HepG2 (cell line): Measurements from ENCODE around the gene SYNPO. TPM values are rescaled to one million over a fixed set of nuclear protein-coding genes. Genes with fewer than 3 reads are reported as not detected.

Experiments
- ATAC-seq: fragments of 200-7000 bp; cut with Tn5 transposase; 3 replicates; pipeline ENCODE4 v1.9.1; 2020; ENCODE audit warnings: mild to moderate bottlenecking, moderate library complexity
- BruUV-seq: library from RNA; stranded (reverse); fragments of 400-500 nt; replicated peaks from 2 replicates; lab custom pipeline; 2021; lab: Mats Ljungman, UMichigan
- CTCF ChIA-PET: fragments of 300-600 bp; formaldehyde crosslinking; extraction: SDS; loops from one replicate; lab custom pipeline; 2021; ENCODE audit warnings: low total read pairs, inconsistent platforms, low intra/inter-chr PET ratio; lab: Yijun Ruan, JAX
- POLR2A ChIA-PET: fragments of 350-600 bp; sonication (Branson Sonifier 250); formaldehyde crosslinking; loops from one replicate; lab custom pipeline; 2020; ENCODE audit warnings: antibody characterized with exemption, inconsistent platforms; lab: Yijun Ruan, JAX
- DNase-seq: peaks from one replicate; pipeline ENCODE4 v3.0.0-alpha.2; 2015; ENCODE audit warnings: low spot score
- FAIRE-seq: peaks from 3 replicates; lab custom pipeline; 2011; peaks lifted over from hg19 to GRCh38; lab: Jason Lieb, UNC
- H2AFZ ChIP-seq: one replicate; pipeline ENCODE4 v1.6.1; 2011; ENCODE audit warnings: low read length, inconsistent platforms
- H3K27ac ChIP-seq: fragments of 300-600 bp; 3 replicates; pipeline ENCODE4 v1.8.0; 2011; ENCODE audit warnings: mixed run types, mild to moderate bottlenecking, mixed read lengths, low read length, inconsistent platforms; ENCODE audit not compliant: insufficient read depth; ENCODE audit errors: extremely low read length
- H3K27me3 ChIP-seq, 2 experiments: fragments of 200-600 bp in 1 of 2; 2 replicates in 1 of 2; 3 replicates in 1 of 2; pipeline versions ENCODE4 v1.6.0 to v1.8.0; 2011; ENCODE audit warnings: low read length in 2 of 2, mild to moderate bottlenecking in 2 of 2, moderate library complexity in 2 of 2, inconsistent platforms in 1 of 2; ENCODE audit not compliant: insufficient read depth in 2 of 2, control insufficient read depth in 1 of 2
- H3K36me3 ChIP-seq, 2 experiments: fragments of 200-600 bp in 1 of 2; replicated peaks in 1 of 2; 2 replicates in 1 of 2; 3 replicates in 1 of 2; pipeline versions ENCODE4 v1.5.1 to v1.8.0; 2011; ENCODE audit warnings: low read length in 2 of 2, inconsistent platforms in 1 of 2; ENCODE audit not compliant: insufficient read depth in 2 of 2, control insufficient read depth in 1 of 2
- H3K4me1 ChIP-seq: 2 replicates; pipeline ENCODE4 v1.5.1; 2012; ENCODE audit warnings: low read length, inconsistent platforms; ENCODE audit not compliant: insufficient read depth
- H3K4me2 ChIP-seq: 2 replicates; pipeline ENCODE4 v1.6.0; 2011; ENCODE audit warnings: low read depth, low read length, inconsistent platforms
- H3K4me3 ChIP-seq, 3 experiments: fragments of 200-600 bp in 1 of 3; sonication (generic), shearing (Covaris generic) in 1 of 3; replicated peaks in 1 of 3; 2 replicates each; pipeline ENCODE4 v1.5.1; 2011 to 2016; ENCODE audit warnings: low read length in 3 of 3, inconsistent platforms in 2 of 3, low read depth in 2 of 3, mild to moderate bottlenecking in 2 of 3, control low read depth in 1 of 3, mixed read lengths in 1 of 3; ENCODE audit not compliant: insufficient read depth in 1 of 3
- H3K79me2 ChIP-seq: one replicate; pipeline ENCODE4 v1.6.1; 2011; ENCODE audit warnings: low read length, inconsistent platforms; ENCODE audit not compliant: insufficient read depth
- H3K9ac ChIP-seq: 2 replicates; pipeline ENCODE4 v1.6.0; 2011; ENCODE audit warnings: mild to moderate bottlenecking, low read depth, low read length, inconsistent platforms; ENCODE audit not compliant: insufficient read depth
- H3K9me3 ChIP-seq: 2 replicates; pipeline ENCODE4 v1.5.1; 2012; ENCODE audit warnings: mild to moderate bottlenecking, low read length
- H4K20me1 ChIP-seq: 2 replicates; pipeline ENCODE4 v1.6.0; 2011; ENCODE audit warnings: inconsistent platforms, mild to moderate bottlenecking, low read length, moderate library complexity; ENCODE audit not compliant: insufficient read depth
- AGO2 ChIP-seq: fragments of 200-400 bp; formaldehyde crosslinking; optimal IDR thresholded peaks from 2 replicates; pipeline ENCODE3; 2017; ENCODE audit warnings: mild to moderate bottlenecking, low read depth, low read length, moderate library complexity
- CREM ChIP-seq, 2 experiments: sonication (generic) in 1 of 2; formaldehyde crosslinking in 1 of 2; IDR thresholded peaks; 2 replicates each; pipeline versions ENCODE4 v1.4.0 to v1.6.1; 2016 to 2020; ENCODE audit warnings: antibody characterized with exemption in 1 of 2, mild to moderate bottlenecking in 1 of 2, missing genetic modification reagents in 1 of 2
- IRX3 ChIP-seq: sonication (generic); formaldehyde crosslinking; IDR thresholded peaks from 2 replicates; pipeline ENCODE4 v1.8.1; 2023; ENCODE audit warnings: mild to moderate bottlenecking, low read depth, missing genetic modification reagents, borderline replicate concordance
- KAT8 ChIP-seq: IDR thresholded peaks from 2 replicates; pipeline ENCODE4 v1.6.1; 2016; ENCODE audit warnings: missing genetic modification reagents, missing compliant biosample characterization
- KLF13 ChIP-seq: sonication (generic); formaldehyde crosslinking; IDR thresholded peaks from 2 replicates; pipeline ENCODE4 v1.4.0; 2020; ENCODE audit warnings: mild to moderate bottlenecking, missing genetic modification reagents
- SCMH1 ChIP-seq: sonication (generic); formaldehyde crosslinking; IDR thresholded peaks from 2 replicates; pipeline ENCODE4 v1.9.0; 2021; ENCODE audit warnings: missing genetic modification reagents, mild to moderate bottlenecking, borderline replicate concordance
- SNAPC2 ChIP-seq: sonication (generic); formaldehyde crosslinking; IDR thresholded peaks from 2 replicates; pipeline ENCODE4 v1.8.1; 2022; ENCODE audit warnings: mild to moderate bottlenecking, missing genetic modification reagents
- SNAPC4 ChIP-seq: sonication (generic); formaldehyde crosslinking; IDR thresholded peaks from 2 replicates; pipeline ENCODE4 v1.4.0; 2020; ENCODE audit warnings: mild to moderate bottlenecking, missing genetic modification reagents
- STAT5B ChIP-seq: sonication (generic); formaldehyde crosslinking; IDR thresholded peaks from 2 replicates; pipeline ENCODE4 v1.4.0; 2020; ENCODE audit warnings: missing genetic modification reagents
- TBX3 ChIP-seq: fragments of 450-650 bp; IDR thresholded peaks from 2 replicates; pipeline ENCODE4 v1.6.1; 2017; ENCODE audit warnings: antibody characterized with exemption, mild to moderate bottlenecking, inconsistent platforms, borderline replicate concordance
- ZBTB1 ChIP-seq: sonication (generic); formaldehyde crosslinking; IDR thresholded peaks from 2 replicates; pipeline ENCODE4 v1.4.0; 2020; ENCODE audit warnings: missing genetic modification reagents, borderline replicate concordance
- ZNF234 ChIP-seq: sonication (generic); formaldehyde crosslinking; conservative IDR thresholded peaks from 2 replicates; pipeline ENCODE4 v1.5.1; 2020; ENCODE audit warnings: mild to moderate bottlenecking, missing genetic modification reagents
- ZNF292 ChIP-seq: sonication (generic); formaldehyde crosslinking; IDR thresholded peaks from 2 replicates; pipeline ENCODE4 v1.8.1; 2022; ENCODE audit warnings: mild to moderate bottlenecking, low read depth, missing genetic modification reagents, borderline replicate concordance
- ZNF792 ChIP-seq: IDR thresholded peaks from 2 replicates; pipeline ENCODE4 v1.6.1; 2016
- ZNF883 ChIP-seq: sonication (generic); formaldehyde crosslinking; IDR thresholded peaks from 2 replicates; pipeline ENCODE4 v1.5.1; 2020; ENCODE audit warnings: mild to moderate bottlenecking, missing genetic modification reagents; ENCODE audit errors: not compliant biosample characterization
- WGBS: methylation state at CpG from one replicate; pipeline ENCODE4 v1.1.6; 2017; ENCODE audit warnings: low lambda C conversion rate; 5-methylcytosine and 5-hydroxymethylcytosine counted together
- in situ Hi-C: cut with HindIII; loops from 2 replicates; pipeline ENCODE4 v1.10.0; 2017; ENCODE audit warnings: low pct_unique_long_range_greater_than_20kb; ENCODE audit not compliant: extremely low pct_ligation_motif_present
- intact Hi-C: fragments of 100-400 bp; cut with micrococcal nuclease; formaldehyde crosslinking; loops from one replicate; pipeline ENCODE4 v1.10.0; 2022; ENCODE audit not compliant: unreplicated experiment
- polyA plus RNA-seq, 8 experiments: library from polyadenylated mRNA; depleted of rRNA in 3 of 8; stranded (reverse) in 7 of 8; unstranded in 1 of 8; fragments of >200 nt; fragmentation: Illumina TruSeq in 4 of 8; extraction: Trizol in 4 of 8; gene quantifications; 2 replicates each; pipeline versions ENCODE4 v1.2.1 to v1.2.3, GENCODE V29; 2011 to 2016; ENCODE audit warnings: low read depth in 4 of 8, missing spikeins in 1 of 8, mixed read lengths in 1 of 8; ENCODE audit not compliant: insufficient read depth in 1 of 8
- total RNA-seq, 5 experiments: library from RNA; depleted of rRNA; stranded (reverse); fragments of >200 nt; fragmentation: Illumina TruSeq; extraction: Trizol; gene quantifications; 2 replicates each; pipeline ENCODE4 v1.2.3, GENCODE V29; 2016; ENCODE audit warnings: low read depth in 1 of 5
- TF ChIP-seq, protein P1 (sequence below): IDR thresholded peaks from 2 replicates; pipeline ENCODE4 v1.6.1; 2016; ENCODE audit warnings: low read depth, control low read depth
- TF ChIP-seq, protein P2 (sequence below): sonication (generic); formaldehyde crosslinking; IDR thresholded peaks from 2 replicates; pipeline ENCODE4 v1.5.1; 2020; ENCODE audit warnings: mild to moderate bottlenecking, moderate library complexity, missing genetic modification reagents

Gene SYNPO
- total and polyA plus RNA-seq, 2 of the 13 experiments (the other 11 are each of a cell fraction or from before 2014, with no cell fraction given) = 0.09 to 0.30 TPM

GRCh38 chr5:150672884-150673275 is 32.4 kb downstream of the SYNPO start:
- Histone ChIP-seq H3K36me3 (no peaks in the 10 kb centered on the region), H4K20me1 (no peaks in the 10 kb centered on the region), H3K4me3 (peak overlapping the region in 2 of 3 experiments; percentile 65 to 68; a peak in 2 of 6 replicates), H3K27me3 (peaks cover 2 to 26% of the 10 kb centered on the region in 2 experiments; a peak in 2 of 5 replicates), H3K4me2 (peak overlapping the region; percentile 75), H3K9ac (no peak overlapping the region), H3K79me2 (no peaks in the 10 kb centered on the region), H3K9me3 (no peaks in the 10 kb centered on the region), H2AFZ (no peak overlapping the region), H3K4me1 (no peaks in the 10 kb centered on the region), H3K27ac (no peak overlapping the region)
- no peak for FAIRE-seq
- 60% methylated on average over 7 of the region's 7 CpGs for WGBS
- DNase-seq = no peak
- POLR2A ChIA-PET = no interaction called here
- BruUV-seq = no TSS peak
- ATAC-seq = no peak; the same call in 2 of the 3 replicates
- intact Hi-C loops (no loop called here), in situ Hi-C loops (loop anchor here (25.0 kb wide), 1 partner anchor 211 kb away; no protein-coding TSS in a partner anchor)
- CTCF ChIA-PET = no interaction called here
- TF ChIP-seq KLF13 (CRISPR knock-in tag) = no peak
- TF ChIP-seq, protein P1, sequence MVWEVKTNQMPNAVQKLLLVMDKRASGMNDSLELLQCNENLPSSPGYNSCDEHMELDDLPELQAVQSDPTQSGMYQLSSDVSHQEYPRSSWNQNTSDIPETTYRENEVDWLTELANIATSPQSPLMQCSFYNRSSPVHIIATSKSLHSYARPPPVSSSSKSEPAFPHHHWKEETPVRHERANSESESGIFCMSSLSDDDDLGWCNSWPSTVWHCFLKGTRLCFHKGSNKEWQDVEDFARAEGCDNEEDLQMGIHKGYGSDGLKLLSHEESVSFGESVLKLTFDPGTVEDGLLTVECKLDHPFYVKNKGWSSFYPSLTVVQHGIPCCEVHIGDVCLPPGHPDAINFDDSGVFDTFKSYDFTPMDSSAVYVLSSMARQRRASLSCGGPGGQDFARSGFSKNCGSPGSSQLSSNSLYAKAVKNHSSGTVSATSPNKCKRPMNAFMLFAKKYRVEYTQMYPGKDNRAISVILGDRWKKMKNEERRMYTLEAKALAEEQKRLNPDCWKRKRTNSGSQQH (CRISPR knock-in tag) = no peak
- TF ChIP-seq, protein P2, sequence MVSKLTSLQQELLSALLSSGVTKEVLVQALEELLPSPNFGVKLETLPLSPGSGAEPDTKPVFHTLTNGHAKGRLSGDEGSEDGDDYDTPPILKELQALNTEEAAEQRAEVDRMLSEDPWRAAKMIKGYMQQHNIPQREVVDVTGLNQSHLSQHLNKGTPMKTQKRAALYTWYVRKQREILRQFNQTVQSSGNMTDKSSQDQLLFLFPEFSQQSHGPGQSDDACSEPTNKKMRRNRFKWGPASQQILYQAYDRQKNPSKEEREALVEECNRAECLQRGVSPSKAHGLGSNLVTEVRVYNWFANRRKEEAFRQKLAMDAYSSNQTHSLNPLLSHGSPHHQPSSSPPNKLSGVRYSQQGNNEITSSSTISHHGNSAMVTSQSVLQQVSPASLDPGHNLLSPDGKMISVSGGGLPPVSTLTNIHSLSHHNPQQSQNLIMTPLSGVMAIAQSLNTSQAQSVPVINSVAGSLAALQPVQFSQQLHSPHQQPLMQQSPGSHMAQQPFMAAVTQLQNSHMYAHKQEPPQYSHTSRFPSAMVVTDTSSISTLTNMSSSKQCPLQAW (CRISPR knock-in tag) = no peak
- TF ChIP-seq ZNF292 (CRISPR knock-in tag) = no peak
- TF ChIP-seq ZNF792 (CRISPR knock-in tag) = no peak
- no peak for TF ChIP-seq TBX3
- no peak for TF ChIP-seq IRX3
- TF ChIP-seq ZNF234 (CRISPR knock-in tag) = no peak
- TF ChIP-seq SNAPC4 = no peak
- no peak for TF ChIP-seq SCMH1 (CRISPR knock-in tag)
- no peak for TF ChIP-seq CREM (IDR thresholded peaks at IDR 0.05)
- TF ChIP-seq CREM (CRISPR knock-in tag; IDR thresholded peaks at IDR 0.05) = no peak
- no peak for TF ChIP-seq ZBTB1 (CRISPR knock-in tag)
- no peak for TF ChIP-seq ZNF883 (CRISPR knock-in tag)
- TF ChIP-seq AGO2 = no peak
- TF ChIP-seq STAT5B (CRISPR knock-in tag) = no peak
- no peak for TF ChIP-seq KAT8 (CRISPR knock-in tag)
- no peak for TF ChIP-seq SNAPC2 (CRISPR knock-in tag)
